WTC11 (cell line): ENCODE results near the gene ST3GAL6. TPM values are rescaled to one million over a fixed set of nuclear protein-coding genes. Genes with fewer than 3 reads are reported as not detected.

ENCODE experiments used
- ATAC-seq: fragments of 200-7000 bp; cut with Tn5 transposase; 2 replicates; pipeline ENCODE4 v1.10.0; 2021; ENCODE audit warnings: mild to moderate bottlenecking, moderate library complexity
- CTCF ChIA-PET: fragments of 300-600 bp; sonication (Branson Sonifier 250); formaldehyde crosslinking; loops from one replicate; lab custom pipeline; 2021; ENCODE audit warnings: antibody characterized with exemption; lab: Charles Lee
- POLR2A ChIA-PET: fragments of 350-600 bp; sonication (Branson Sonifier 250); formaldehyde crosslinking; loops from one replicate; lab custom pipeline; 2021; ENCODE audit warnings: antibody characterized with exemption; lab: Charles Lee
- DNase-seq: peaks from one replicate; pipeline ENCODE4 v3.0.0; 2021; ENCODE audit warnings: low spot score
- H3K27ac Mint-ChIP-seq: 2 replicates; pipeline ENCODE4 v1.8.0; 2021; ENCODE audit warnings: mixed read lengths
- H3K27me3 Mint-ChIP-seq: 2 replicates; pipeline ENCODE4 v1.8.0; 2021; ENCODE audit warnings: low read depth, mild to moderate bottlenecking, moderate library complexity, mixed read lengths
- H3K36me3 Mint-ChIP-seq: 2 replicates; pipeline ENCODE4 v1.8.0; 2021; ENCODE audit warnings: mixed read lengths
- H3K4me1 Mint-ChIP-seq: 2 replicates; pipeline ENCODE4 v1.8.0; 2022; ENCODE audit warnings: mixed read lengths
- H3K4me3 Mint-ChIP-seq: 2 replicates; pipeline ENCODE4 v1.8.0; 2021; ENCODE audit warnings: mild to moderate bottlenecking, moderate library complexity, mixed read lengths
- H3K9me3 Mint-ChIP-seq: 2 replicates; pipeline ENCODE4 v1.8.0; 2021; ENCODE audit warnings: mixed read lengths
- ARID4B ChIP-seq: sonication (generic); formaldehyde crosslinking; IDR thresholded peaks from 2 replicates; pipeline ENCODE4 v1.8.0; 2023; ENCODE audit warnings: missing genetic modification reagents, mild to moderate bottlenecking, borderline replicate concordance
- ATF1 ChIP-seq: sonication (generic); formaldehyde crosslinking; IDR thresholded peaks from 2 replicates; pipeline ENCODE4 v1.8.1; 2023; ENCODE audit warnings: mild to moderate bottlenecking, moderate library complexity, missing genetic modification reagents
- ATF2 ChIP-seq: sonication (generic); formaldehyde crosslinking; IDR thresholded peaks from 2 replicates; pipeline ENCODE4 v1.8.1; 2022; ENCODE audit warnings: low read depth, missing genetic modification reagents, borderline replicate concordance
- CDX4 ChIP-seq: fragments of 250-450 bp; sonication (Bioruptor Pico); IDR thresholded peaks from 2 replicates; pipeline ENCODE4 v1.9.0; 2021; ENCODE audit warnings: moderate library complexity, mild to moderate bottlenecking, inconsistent platforms, borderline replicate concordance
- CREB1 ChIP-seq: sonication (generic); formaldehyde crosslinking; IDR thresholded peaks from 2 replicates; pipeline ENCODE4 v1.8.0; 2023; ENCODE audit warnings: mild to moderate bottlenecking, missing genetic modification reagents
- E2F4 ChIP-seq: sonication (generic); formaldehyde crosslinking; IDR thresholded peaks from 2 replicates; pipeline ENCODE4 v1.8.1; 2022; ENCODE audit warnings: low read depth, mild to moderate bottlenecking, moderate library complexity, missing genetic modification reagents, borderline replicate concordance
- E2F5 ChIP-seq: sonication (generic); formaldehyde crosslinking; IDR thresholded peaks from 2 replicates; pipeline ENCODE4 v1.8.1; 2022; ENCODE audit warnings: mild to moderate bottlenecking, moderate library complexity, missing genetic modification reagents
- FOXK1 ChIP-seq: sonication (generic); formaldehyde crosslinking; IDR thresholded peaks from 2 replicates; pipeline ENCODE4 v1.8.0; 2022; ENCODE audit warnings: mild to moderate bottlenecking, moderate library complexity, missing genetic modification reagents
- GRHL2 ChIP-seq: fragments of 250-450 bp; sonication (Bioruptor Pico); IDR thresholded peaks from 2 replicates; pipeline ENCODE4 v1.8.0; 2022; ENCODE audit warnings: mild to moderate bottlenecking, moderate library complexity; ENCODE audit not compliant: insufficient replicate concordance, severe bottlenecking
- MYBL2 ChIP-seq: sonication (generic); formaldehyde crosslinking; IDR thresholded peaks from 2 replicates; pipeline ENCODE4 v1.8.1; 2023; ENCODE audit warnings: mild to moderate bottlenecking, moderate library complexity, missing genetic modification reagents
- NR2C2 ChIP-seq: sonication (generic); formaldehyde crosslinking; IDR thresholded peaks from 2 replicates; pipeline ENCODE4 v1.8.0; 2022; ENCODE audit warnings: mild to moderate bottlenecking, missing genetic modification reagents
- NR3C1 ChIP-seq: sonication (generic); formaldehyde crosslinking; conservative IDR thresholded peaks from 2 replicates; pipeline ENCODE4 v1.8.1; 2023; ENCODE audit warnings: low read depth, mild to moderate bottlenecking, missing genetic modification reagents
- PREB ChIP-seq: sonication (generic); formaldehyde crosslinking; IDR thresholded peaks from 2 replicates; pipeline ENCODE4 v1.8.1; 2022; ENCODE audit warnings: mild to moderate bottlenecking, missing genetic modification reagents, moderate library complexity, borderline replicate concordance
- PRRX2 ChIP-seq: fragments of 250-450 bp; sonication (Bioruptor Pico); IDR thresholded peaks from 2 replicates; pipeline ENCODE4 v1.8.0; 2021; ENCODE audit warnings: mild to moderate bottlenecking
- SMAD3 ChIP-seq: sonication (generic); formaldehyde crosslinking; IDR thresholded peaks from 2 replicates; pipeline ENCODE4 v1.8.0; 2022; ENCODE audit warnings: missing genetic modification reagents, mild to moderate bottlenecking, borderline replicate concordance
- SMAD4 ChIP-seq: sonication (generic); formaldehyde crosslinking; IDR thresholded peaks from 2 replicates; pipeline ENCODE4 v1.8.0; 2022; ENCODE audit warnings: mild to moderate bottlenecking, missing genetic modification reagents
- SP1 ChIP-seq: sonication (generic); formaldehyde crosslinking; conservative IDR thresholded peaks from 2 replicates; pipeline ENCODE4 v1.8.1; 2022; ENCODE audit warnings: missing genetic modification reagents
- TEAD4 ChIP-seq: sonication (generic); formaldehyde crosslinking; IDR thresholded peaks from 2 replicates; pipeline ENCODE4 v1.8.0; 2022; ENCODE audit warnings: mild to moderate bottlenecking, missing genetic modification reagents
- TP53 ChIP-seq: sonication (generic); formaldehyde crosslinking; IDR thresholded peaks from 2 replicates; pipeline ENCODE4 v1.8.1; 2023; ENCODE audit warnings: mild to moderate bottlenecking, missing genetic modification reagents
- ZNF138 ChIP-seq: sonication (generic); formaldehyde crosslinking; conservative IDR thresholded peaks from 2 replicates; pipeline ENCODE4 v1.8.1; 2022; ENCODE audit warnings: mild to moderate bottlenecking, moderate library complexity, missing genetic modification reagents
- ZNF263 ChIP-seq: sonication (generic); formaldehyde crosslinking; IDR thresholded peaks from 2 replicates; pipeline ENCODE4 v1.8.1; 2022; ENCODE audit warnings: low read depth, mild to moderate bottlenecking, moderate library complexity, missing genetic modification reagents
- ZNF281 ChIP-seq: sonication (generic); formaldehyde crosslinking; IDR thresholded peaks from 2 replicates; pipeline ENCODE4 v1.8.0; 2023; ENCODE audit warnings: mild to moderate bottlenecking, missing genetic modification reagents
- ZNF317 ChIP-seq: sonication (generic); formaldehyde crosslinking; IDR thresholded peaks from 2 replicates; pipeline ENCODE4 v1.8.1; 2023; ENCODE audit warnings: low read depth, mild to moderate bottlenecking, moderate library complexity, missing genetic modification reagents, borderline replicate concordance
- total RNA-seq: library from RNA; stranded (reverse); gene quantifications from 3 replicates; pipeline ENCODE4 v1.2.3, GENCODE V29; 2021

ST3GAL6 gene
- total RNA-seq, 1 experiment from 2014 or later: 8.1 TPM

- ATAC-seq (peak; percentile 73), DNase-seq (no peak)
- Mint-ChIP-seq H3K27me3 (peaks cover 6% of the 10 kb centered on the region), H3K4me3 (no peak overlapping the region), H3K27ac (no peak overlapping the region)
- CTCF ChIA-PET: interaction anchor here (0.6 to 0.7 kb wide), 3 partner anchors 13 to 112 kb away, joined by 3 to 5 read pairs (median 4); no protein-coding TSS in a partner anchor
- TF ChIP-seq MYBL2 (CRISPR knock-in tag) (no peak), TP53 (no peak), ZNF317 (CRISPR knock-in tag) (no peak), NR3C1 (CRISPR knock-in tag) (no peak), SP1 (CRISPR knock-in tag) (no peak), E2F4 (CRISPR knock-in tag) (no peak), SMAD4 (CRISPR knock-in tag) (no peak), GRHL2 (CRISPR knock-in tag) (no peak), FOXK1 (CRISPR knock-in tag) (no peak), PREB (no peak), E2F5 (CRISPR knock-in tag) (no peak), TEAD4 (CRISPR knock-in tag) (no peak), PRRX2 (CRISPR knock-in tag) (no peak)
- TF ChIP-seq, all 79 proteins: peak for 0
- Mint-ChIP-seq H3K36me3 (no peaks in the 10 kb centered on the region), H3K9me3 (peaks cover 15% of the 10 kb centered on the region; the same call in 1 of the 2 replicates), H3K4me1 (peaks cover 31% of the 10 kb centered on the region)
- POLR2A ChIA-PET: no interaction called here
Observed at GRCh38 chr3:98713984-98714383, 49.2 kb upstream of the ST3GAL6 start.

- ChIA-PET POLR2A (interaction anchor here (0.7 kb wide), 1 partner anchor 196 kb away, joined by 11 read pairs; no protein-coding TSS in a partner anchor), CTCF (no interaction called here)
- Mint-ChIP-seq H3K27me3 (peaks cover 26% of the 10 kb centered on the region), H3K36me3 (no peaks in the 10 kb centered on the region), H3K4me1 (peaks cover 22% of the 10 kb centered on the region), H3K9me3 (peaks cover 15% of the 10 kb centered on the region; the same call in 1 of the 2 replicates), H3K4me3 (no peak overlapping the region), H3K27ac (no peak overlapping the region)
- ATAC-seq (no peak), DNase-seq (no peak)
- TF ChIP-seq CDX4 (CRISPR knock-in tag) (no peak), ZNF138 (CRISPR knock-in tag) (no peak), ARID4B (CRISPR knock-in tag) (no peak), SMAD3 (CRISPR knock-in tag) (no peak), ZNF281 (CRISPR knock-in tag) (no peak), SP1 (CRISPR knock-in tag) (no peak), CREB1 (no peak), ZNF263 (CRISPR knock-in tag) (no peak), NR2C2 (CRISPR knock-in tag) (no peak), ATF2 (no peak), ATF1 (no peak)
Observed at GRCh38 chr3:98717584-98717983, 45.6 kb upstream of the ST3GAL6 start.
